Endodermal cell (in vitro differentiated cells): ENCODE measurements around the gene CYB5B. TPM values are rescaled to one million over a fixed set of nuclear protein-coding genes. Genes with fewer than 3 reads are reported as not detected.

ENCODE experiments used
- DNase-seq: peaks from one replicate; pipeline ENCODE4 v3.0.0-alpha.2; 2017
- H3K27ac ChIP-seq: 2 replicates; pipeline ENCODE4 v1.5.1; 2013; ENCODE audit warnings: mild to moderate bottlenecking, low read depth, low read length, moderate library complexity
- H3K27me3 ChIP-seq: 2 replicates; pipeline ENCODE4 v1.6.1; 2013; ENCODE audit warnings: mild to moderate bottlenecking, low read length, moderate library complexity; ENCODE audit not compliant: insufficient read depth, control insufficient read depth, poor library complexity, severe bottlenecking
- H3K36me3 ChIP-seq: 2 replicates; pipeline ENCODE4 v1.7.0; 2013; ENCODE audit warnings: mild to moderate bottlenecking, low read length, moderate library complexity; ENCODE audit not compliant: control insufficient read depth, insufficient read depth
- H3K4me1 ChIP-seq: one replicate; pipeline ENCODE4 v1.7.0; 2013; ENCODE audit warnings: low read length; ENCODE audit not compliant: control insufficient read depth, insufficient read depth
- H3K4me3 ChIP-seq: 2 replicates; pipeline ENCODE4 v1.5.1; 2013; ENCODE audit warnings: mild to moderate bottlenecking, low read length, moderate library complexity
- H3K9ac ChIP-seq: 2 replicates; pipeline ENCODE4 v1.6.1; 2013; ENCODE audit warnings: mild to moderate bottlenecking, low read length, moderate library complexity; ENCODE audit not compliant: poor library complexity, severe bottlenecking; ENCODE audit errors: extremely low read depth
- H3K9me3 ChIP-seq: 2 replicates; pipeline ENCODE4 v1.6.1; 2013; ENCODE audit warnings: mild to moderate bottlenecking, low read length, moderate library complexity; ENCODE audit not compliant: control insufficient read depth
- H3K27ac Mint-ChIP-seq: 2 replicates; pipeline ENCODE4 v1.8.0; 2020; ENCODE audit warnings: mixed read lengths
- H3K27me3 Mint-ChIP-seq: 2 replicates; pipeline ENCODE4 v1.8.0; 2021; ENCODE audit warnings: mild to moderate bottlenecking, mixed read lengths; ENCODE audit not compliant: insufficient read depth
- H3K36me3 Mint-ChIP-seq: 2 replicates; pipeline ENCODE4 v1.8.0; 2020; ENCODE audit warnings: low read depth, mixed read lengths
- H3K4me1 Mint-ChIP-seq: 2 replicates; pipeline ENCODE4 v1.8.0; 2020; ENCODE audit warnings: mixed read lengths
- H3K4me3 Mint-ChIP-seq: 2 replicates; pipeline ENCODE4 v1.8.0; 2020; ENCODE audit warnings: mild to moderate bottlenecking, moderate library complexity, mixed read lengths
- H3K9me3 Mint-ChIP-seq: 2 replicates; pipeline ENCODE4 v1.8.0; 2020; ENCODE audit warnings: mild to moderate bottlenecking, mixed read lengths
- WGBS, 2 experiments: methylation state at CpG; one replicate each; pipeline versions ENCODE4 v1.1.5 to v1.1.7; 2013; ENCODE audit warnings: missing lambda C conversion rate in 2 of 2, mixed read lengths in 1 of 2; ENCODE audit not compliant: insufficient coverage in 1 of 2, insufficient read length in 1 of 2; 5-methylcytosine and 5-hydroxymethylcytosine counted together
- total RNA-seq, 2 donors: library from RNA; stranded (reverse); fragmentation: NEBNext Ultra II Directional in 1 of 2; extraction: Animal tissue kit (Norgen Biotek cat#: 25700) in 1 of 2; gene quantifications; 2 replicates in 1 of 2; 3 replicates in 1 of 2; pipeline ENCODE4 v1.2.1, GENCODE V29; 2021
- TF ChIP-seq, protein P1 (sequence below): fragments of 200-600 bp; sonication (generic); conservative IDR thresholded peaks from 2 replicates; pipeline ENCODE4 v1.5.0; 2021; ENCODE audit warnings: antibody characterized with exemption, mild to moderate bottlenecking

The CYB5B gene
- total RNA-seq, 2 donors from 2014 or later = 123 to 131 TPM

DNA sequence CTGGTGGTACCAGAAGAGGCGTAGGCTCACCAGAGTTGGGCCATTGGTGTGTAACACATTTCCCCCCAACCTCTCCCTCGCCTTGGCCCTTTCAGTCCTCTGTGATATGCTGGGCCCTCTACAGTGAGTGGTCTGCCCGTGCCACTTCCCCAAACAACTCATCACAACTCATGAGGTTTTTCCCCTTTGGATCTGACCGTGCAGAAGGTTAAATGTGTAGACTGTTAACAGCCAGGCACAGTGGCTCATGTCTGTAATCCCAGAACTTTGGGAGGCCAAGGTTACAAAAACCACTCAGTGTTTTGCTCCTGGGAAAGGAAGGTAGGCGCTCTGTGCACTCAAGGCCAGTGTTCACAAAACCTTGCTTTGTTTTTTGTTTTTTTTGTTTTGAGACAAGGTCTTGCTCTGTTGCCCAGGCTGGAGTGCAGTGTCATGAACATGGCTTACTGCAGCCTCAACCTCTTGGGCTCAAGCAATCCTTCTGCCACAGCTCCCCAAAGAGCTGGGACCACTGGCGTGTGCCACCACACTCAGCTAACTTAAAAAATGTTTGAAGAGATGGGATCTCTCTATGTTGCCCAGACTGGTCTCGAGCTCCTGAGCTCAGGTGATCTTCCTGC is 11.3 kb upstream of the CYB5B start:
- H3K9ac ChIP-seq = no peak overlapping the region
- Mint-ChIP-seq H3K4me1 (peaks cover 13% of the 10 kb centered on the region), H3K36me3 (no peaks in the 10 kb centered on the region), H3K27ac (no peak overlapping the region), H3K4me3 (no peak overlapping the region), H3K27me3 (no peaks in the 10 kb centered on the region), H3K9me3 (no peaks in the 10 kb centered on the region)
- H3K4me1 ChIP-seq = peaks cover 4% of the 10 kb centered on the region
- WGBS, 2 experiments = 88 to 96% methylated on average over 6 to 7 of the region's 7 CpGs
- H3K27ac ChIP-seq = no peak overlapping the region
- no peaks in the 10 kb centered on the region for H3K27me3 ChIP-seq
- DNase-seq = no peak
- no peaks in the 10 kb centered on the region for H3K36me3 ChIP-seq
- H3K9me3 ChIP-seq = no peaks in the 10 kb centered on the region
- TF ChIP-seq, protein P1, sequence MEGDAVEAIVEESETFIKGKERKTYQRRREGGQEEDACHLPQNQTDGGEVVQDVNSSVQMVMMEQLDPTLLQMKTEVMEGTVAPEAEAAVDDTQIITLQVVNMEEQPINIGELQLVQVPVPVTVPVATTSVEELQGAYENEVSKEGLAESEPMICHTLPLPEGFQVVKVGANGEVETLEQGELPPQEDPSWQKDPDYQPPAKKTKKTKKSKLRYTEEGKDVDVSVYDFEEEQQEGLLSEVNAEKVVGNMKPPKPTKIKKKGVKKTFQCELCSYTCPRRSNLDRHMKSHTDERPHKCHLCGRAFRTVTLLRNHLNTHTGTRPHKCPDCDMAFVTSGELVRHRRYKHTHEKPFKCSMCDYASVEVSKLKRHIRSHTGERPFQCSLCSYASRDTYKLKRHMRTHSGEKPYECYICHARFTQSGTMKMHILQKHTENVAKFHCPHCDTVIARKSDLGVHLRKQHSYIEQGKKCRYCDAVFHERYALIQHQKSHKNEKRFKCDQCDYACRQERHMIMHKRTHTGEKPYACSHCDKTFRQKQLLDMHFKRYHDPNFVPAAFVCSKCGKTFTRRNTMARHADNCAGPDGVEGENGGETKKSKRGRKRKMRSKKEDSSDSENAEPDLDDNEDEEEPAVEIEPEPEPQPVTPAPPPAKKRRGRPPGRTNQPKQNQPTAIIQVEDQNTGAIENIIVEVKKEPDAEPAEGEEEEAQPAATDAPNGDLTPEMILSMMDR = no peak
- H3K4me3 ChIP-seq = no peak overlapping the region

DNA sequence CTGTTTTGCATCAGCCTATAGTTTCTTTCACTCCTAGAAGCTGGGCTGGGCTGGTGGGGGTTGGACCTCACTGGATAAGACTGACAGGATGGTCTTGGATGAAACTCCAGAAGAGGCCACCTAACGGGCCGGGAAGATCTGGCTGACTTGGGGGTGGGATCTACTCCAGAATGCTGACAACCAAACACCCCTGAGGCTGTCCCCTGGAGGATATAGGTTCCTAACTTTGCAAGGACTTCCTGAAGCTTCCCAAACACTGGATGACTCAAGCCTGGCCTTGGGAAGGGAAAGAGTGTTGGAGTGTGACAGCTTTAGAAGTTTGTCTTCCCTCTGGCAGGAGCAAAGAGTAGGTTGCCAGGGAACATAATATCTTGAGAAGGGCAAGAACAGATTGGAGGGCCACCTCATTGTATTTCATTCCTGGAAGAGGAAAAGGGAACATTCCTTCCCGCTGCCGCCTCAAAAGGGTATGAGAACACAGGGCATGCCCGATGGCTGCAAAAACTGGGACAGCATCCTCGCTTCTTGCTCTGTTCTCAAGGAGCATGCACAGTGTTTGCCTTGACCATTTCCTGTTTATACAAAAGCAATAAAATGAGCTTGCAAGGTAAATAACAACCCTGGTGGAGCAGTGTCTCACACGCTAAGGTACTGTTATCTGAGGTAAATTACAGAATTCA is 6.8 kb upstream of the CYB5B start:
- no peaks in the 10 kb centered on the region for H3K27me3 Mint-ChIP-seq
- no peaks in the 10 kb centered on the region for H3K36me3 Mint-ChIP-seq
- H3K4me1 Mint-ChIP-seq = peaks cover 12% of the 10 kb centered on the region
- Histone ChIP-seq H3K4me3 (peak overlapping the region; percentile 21), H3K27ac (no peak overlapping the region), H3K27me3 (no peaks in the 10 kb centered on the region), H3K4me1 (peaks cover 6% of the 10 kb centered on the region), H3K9ac (no peak overlapping the region), H3K36me3 (no peaks in the 10 kb centered on the region), H3K9me3 (no peaks in the 10 kb centered on the region)
- peak; percentile 88 for DNase-seq
- no peak overlapping the region for H3K4me3 Mint-ChIP-seq
- 61 to 95% methylated on average over 4 to 7 of the region's 7 CpGs for WGBS, 2 experiments
- H3K27ac Mint-ChIP-seq = peak overlapping the region; percentile 81
- no peaks in the 10 kb centered on the region for H3K9me3 Mint-ChIP-seq
- TF ChIP-seq, protein P1 = no peak

DNA sequence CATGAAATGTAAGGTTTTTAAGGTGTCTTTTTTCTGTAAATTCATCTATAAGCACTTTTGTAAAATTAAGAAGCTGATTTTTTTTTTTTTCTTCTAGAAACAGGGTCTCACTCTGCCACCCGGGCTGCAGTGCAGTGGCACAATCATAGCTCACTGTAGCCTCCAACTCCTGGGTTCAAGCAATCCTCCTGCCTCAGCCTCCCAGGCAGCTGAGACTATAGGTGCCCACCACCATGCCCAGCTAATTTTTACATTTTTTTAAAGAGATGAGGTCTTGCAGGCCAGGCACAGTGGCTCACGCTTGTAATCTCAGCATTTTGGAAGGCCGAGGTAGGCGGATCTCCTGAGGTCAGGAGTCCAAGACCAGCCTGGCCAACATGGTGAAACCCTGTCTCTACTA is 4.5 kb upstream of the CYB5B start:
- no peak overlapping the region for H3K27ac ChIP-seq
- Mint-ChIP-seq H3K9me3 (no peaks in the 10 kb centered on the region), H3K27ac (no peak overlapping the region), H3K27me3 (no peaks in the 10 kb centered on the region), H3K4me1 (peaks cover 12% of the 10 kb centered on the region), H3K4me3 (no peak overlapping the region), H3K36me3 (no peaks in the 10 kb centered on the region)
- peaks cover 6% of the 10 kb centered on the region for H3K4me1 ChIP-seq
- no peaks in the 10 kb centered on the region for H3K27me3 ChIP-seq
- 95 to 96% methylated on average over 4 of the region's 4 CpGs for WGBS, 2 experiments
- DNase-seq = no peak
- no peak overlapping the region for H3K4me3 ChIP-seq
- no peak overlapping the region for H3K9ac ChIP-seq
- TF ChIP-seq, protein P1 = no peak
- H3K36me3 ChIP-seq = no peaks in the 10 kb centered on the region
- no peaks in the 10 kb centered on the region for H3K9me3 ChIP-seq
